HG02943 (cell line): ENCODE measurements around the gene EVL.

Experiments
- ATAC-seq: cut with Tn5 transposase; IDR thresholded peaks from one replicate; pipeline ENCODE4 v1.9.1; 2021; ENCODE audit warnings: mild to moderate bottlenecking, low read depth, moderate library complexity; ENCODE audit not compliant: unreplicated experiment

Gene EVL

DNA sequence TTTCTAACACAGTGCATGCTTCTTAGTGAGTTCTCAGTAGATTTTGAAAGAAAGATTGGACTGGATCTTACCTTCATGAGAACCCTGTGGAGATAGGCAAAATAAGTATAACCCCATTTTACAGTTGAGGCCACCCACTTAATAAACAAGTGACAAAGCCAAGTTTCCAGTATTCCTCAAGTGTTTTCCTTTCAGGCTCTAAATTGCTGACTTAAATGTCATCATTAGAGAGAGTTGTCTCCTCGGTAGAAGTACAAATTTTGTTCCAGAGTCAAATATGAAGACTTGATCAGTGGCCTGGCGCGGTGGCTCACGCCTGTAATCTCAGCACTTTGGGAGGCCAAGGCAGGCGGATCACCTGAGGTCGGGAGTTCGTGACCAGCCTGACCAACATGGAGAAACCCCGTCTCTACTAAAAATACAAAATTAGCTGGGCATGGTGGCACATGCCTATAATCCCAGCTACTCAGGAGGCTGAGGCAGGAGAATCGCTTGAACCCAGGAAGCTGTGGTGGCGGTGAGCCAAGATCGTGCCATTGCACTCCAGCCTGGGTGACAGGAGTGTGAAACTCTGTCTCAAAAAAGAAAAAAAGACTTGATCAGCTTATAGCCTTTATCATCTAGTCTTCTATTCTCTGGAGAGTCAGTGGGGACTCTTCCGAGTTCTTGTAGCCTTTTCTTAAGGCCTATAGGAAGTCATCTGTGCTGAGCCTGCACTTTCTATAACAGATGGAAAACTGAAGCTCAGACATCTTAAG lies 708 bp upstream of the EVL start:
- peak; percentile 4 for ATAC-seq

DNA sequence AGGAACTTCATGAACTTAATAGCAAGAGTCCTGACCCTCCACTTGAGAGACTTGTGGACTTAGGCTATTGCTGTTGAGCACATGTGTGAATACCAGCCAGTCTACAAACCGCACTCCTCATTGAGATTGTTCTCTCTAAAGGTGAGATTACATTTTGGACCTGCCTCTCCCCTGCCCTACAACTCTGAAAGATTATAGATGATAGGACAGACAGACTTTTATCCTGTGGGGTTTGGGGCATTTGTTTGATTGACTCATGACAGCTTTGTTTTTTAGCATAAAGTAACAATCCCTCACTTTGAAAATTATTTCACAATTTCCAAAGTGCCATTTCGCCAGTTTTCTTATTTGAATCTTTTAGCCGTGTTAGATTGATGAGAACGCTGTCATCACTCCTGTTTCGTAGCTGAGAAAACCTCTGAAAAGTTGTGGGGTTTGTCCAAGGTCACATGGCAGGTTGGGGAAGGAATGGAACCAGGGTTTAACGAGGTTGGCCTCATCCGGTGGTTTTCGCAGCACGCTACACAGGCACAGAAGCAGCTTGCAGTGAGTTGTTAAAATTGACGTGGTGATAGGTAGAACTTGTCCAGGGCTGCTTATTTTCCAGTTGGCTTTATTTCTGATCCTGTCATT lies 836 bp downstream of the EVL start:
- ATAC-seq: peak; percentile 27

DNA sequence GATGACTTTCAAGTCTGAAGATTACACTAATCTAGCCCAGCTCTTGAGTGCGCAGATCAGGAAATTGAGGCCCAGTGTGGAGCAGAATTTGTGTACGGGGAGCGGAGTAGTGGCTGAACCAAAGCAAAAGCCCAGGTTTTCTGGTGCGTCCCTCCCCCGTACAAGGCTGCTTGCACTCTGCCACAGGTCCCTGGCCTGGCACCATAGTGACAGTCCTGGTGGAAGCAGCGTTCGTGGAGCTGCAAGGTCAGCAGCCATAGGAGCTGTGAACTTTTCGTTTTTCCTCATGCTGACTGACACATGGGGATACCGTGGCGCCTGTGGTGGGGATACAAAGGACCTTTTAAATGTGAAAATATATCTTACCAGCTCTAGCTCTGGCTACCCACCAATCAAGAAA lies 1.7 kb downstream of the EVL start:
- no peak for ATAC-seq

GRCh38 chr14:100067481-100067880 lies 2.3 kb downstream of the EVL start:
- ATAC-seq: no peak

- ATAC-seq: peak; percentile 31
These were observed 3.0 kb downstream of the EVL start for GRCh38 chr14:100067971-100068959.

- no peak for ATAC-seq
These were observed 4.1 kb downstream of the EVL start for GRCh38 chr14:100069161-100069800.

DNA sequence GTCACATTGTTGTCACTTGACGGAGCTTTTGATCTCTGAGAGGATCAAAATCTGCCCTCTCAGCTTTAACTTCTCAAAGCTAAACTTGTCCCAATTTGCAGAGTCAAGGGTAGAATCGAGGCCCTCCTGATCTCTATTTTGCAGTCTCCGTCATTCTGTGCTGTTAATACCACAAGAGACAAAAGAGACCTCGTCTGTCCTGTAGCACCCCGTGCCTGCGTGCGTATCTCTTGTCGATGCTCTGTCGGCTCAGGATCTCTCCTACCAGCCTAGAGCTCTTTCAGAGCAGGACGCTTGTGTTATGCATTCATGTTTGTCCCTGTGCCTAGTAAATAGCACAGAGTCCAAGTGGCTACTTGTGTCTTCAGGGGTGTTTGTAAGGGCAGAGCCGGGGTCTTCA lies 5.1 kb downstream of the EVL start:
- ATAC-seq: no peak

GRCh38 chr14:100071545-100071944 lies 6.3 kb downstream of the EVL start:
- no peak for ATAC-seq

DNA sequence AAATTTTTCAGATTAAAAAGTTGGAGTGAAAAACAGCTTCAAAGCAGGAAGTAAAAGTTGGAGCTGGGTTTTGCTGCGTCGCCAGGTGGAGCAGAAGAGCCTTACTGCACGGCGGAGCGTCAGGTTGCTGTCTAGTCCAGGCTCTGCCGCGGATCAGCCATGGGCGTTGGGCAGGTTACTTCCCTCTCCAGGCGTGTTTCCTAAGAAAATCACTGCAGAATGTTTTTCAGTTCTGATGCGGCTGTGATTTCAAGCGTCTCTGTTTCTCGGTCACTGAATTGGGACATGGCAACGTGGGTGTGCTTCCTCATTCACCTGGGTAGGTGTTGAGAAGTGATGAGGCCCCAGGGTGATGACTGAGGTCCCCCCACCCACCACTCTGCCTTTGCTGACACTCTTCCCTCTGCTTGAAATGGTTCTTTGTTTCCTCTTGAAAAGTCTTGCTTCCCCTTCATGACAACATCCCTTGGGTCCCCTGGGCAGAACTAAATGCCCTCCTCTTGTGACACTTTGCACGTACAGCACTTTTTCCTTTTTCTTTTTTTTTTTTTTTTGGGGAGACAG lies 7.6 kb downstream of the EVL start:
- no peak for ATAC-seq

DNA sequence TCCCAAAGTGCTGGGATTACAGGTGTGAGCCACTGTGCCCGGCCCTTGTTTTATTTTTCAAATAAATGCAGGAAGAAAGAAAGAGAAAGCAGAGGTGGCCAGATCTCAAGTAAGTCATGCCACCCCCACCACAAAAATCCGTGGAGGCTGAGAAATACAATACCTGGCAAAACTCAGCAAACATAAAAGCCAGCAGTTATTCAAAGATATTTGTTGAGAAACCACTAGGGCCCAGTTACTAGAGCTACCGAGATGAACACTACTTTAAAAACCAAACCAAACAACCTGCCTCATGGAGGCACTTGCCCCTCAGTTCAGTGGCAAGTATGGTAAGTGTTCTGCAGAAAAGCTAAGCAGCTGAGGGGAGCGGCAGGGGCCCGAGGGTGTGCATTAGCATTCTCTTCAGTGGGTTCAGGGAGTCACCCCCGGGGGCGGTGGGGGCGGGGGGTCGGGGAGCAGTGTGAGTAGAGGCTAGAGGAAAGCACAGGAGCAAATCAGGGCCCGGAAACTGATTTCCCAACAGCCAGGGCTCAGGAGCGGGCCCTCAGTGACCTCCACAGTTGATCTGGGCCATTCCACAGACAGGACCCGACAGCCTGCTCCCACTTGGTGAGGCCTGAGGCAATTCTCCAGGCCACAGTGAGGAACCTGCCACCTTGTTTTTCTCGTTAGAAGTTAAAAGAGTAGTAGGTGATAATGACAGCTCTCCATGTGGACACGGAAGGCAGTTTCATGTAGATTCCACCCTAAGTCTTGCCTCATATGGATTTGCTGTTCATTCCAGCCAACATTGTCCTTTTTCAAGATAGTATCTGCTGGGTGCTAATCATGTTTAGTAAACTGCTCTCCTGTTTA lies 8.6 kb downstream of the EVL start:
- ATAC-seq: no peak

- no peak for ATAC-seq
These were observed 9.3 kb downstream of the EVL start for GRCh38 chr14:100074431-100075100.

DNA sequence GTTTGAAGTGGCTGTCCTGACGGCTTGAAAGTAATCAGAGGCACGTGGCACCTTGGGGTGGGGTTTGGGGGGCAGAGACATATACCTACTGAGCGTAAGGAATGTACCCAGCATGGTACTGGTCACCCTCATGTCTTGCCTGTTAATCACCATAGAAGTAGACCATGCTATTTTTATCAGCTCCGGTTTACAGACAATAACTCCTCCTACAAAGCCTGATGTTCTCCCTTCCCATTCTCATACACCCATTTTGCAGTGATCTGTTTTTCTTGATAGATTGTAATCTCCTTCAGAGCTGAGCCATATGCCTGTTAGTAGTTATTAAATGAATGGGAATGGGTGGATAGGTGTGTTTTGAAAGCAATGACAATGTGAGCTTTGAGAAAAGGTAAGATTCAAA lies 10.5 kb downstream of the EVL start:
- no peak for ATAC-seq

DNA sequence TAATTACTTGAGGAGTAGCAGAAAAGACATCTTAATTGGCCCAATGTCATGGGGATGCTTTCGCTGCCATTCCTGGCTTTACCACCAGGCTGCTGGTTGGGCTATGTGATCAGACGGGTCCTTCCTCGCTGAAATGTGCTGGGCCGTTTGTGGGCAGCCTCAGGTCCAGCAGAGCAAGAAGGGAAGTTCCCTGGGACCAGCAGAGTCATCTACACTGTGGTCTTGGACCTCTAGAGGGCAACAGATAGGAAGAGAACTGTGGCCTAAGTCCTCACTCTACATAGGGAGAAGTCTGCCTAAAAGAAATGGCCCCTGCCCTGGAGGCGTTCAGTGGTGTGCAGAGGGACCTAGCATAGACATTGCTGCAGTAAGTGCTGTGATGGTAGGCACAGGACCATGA lies 10.9 kb downstream of the EVL start:
- ATAC-seq: peak; percentile 33

- no peak for ATAC-seq
These were observed 11.4 kb downstream of the EVL start for GRCh38 chr14:100076606-100077005.

GRCh38 chr14:100077441-100077840 lies 12.2 kb downstream of the EVL start:
- ATAC-seq: no peak

DNA sequence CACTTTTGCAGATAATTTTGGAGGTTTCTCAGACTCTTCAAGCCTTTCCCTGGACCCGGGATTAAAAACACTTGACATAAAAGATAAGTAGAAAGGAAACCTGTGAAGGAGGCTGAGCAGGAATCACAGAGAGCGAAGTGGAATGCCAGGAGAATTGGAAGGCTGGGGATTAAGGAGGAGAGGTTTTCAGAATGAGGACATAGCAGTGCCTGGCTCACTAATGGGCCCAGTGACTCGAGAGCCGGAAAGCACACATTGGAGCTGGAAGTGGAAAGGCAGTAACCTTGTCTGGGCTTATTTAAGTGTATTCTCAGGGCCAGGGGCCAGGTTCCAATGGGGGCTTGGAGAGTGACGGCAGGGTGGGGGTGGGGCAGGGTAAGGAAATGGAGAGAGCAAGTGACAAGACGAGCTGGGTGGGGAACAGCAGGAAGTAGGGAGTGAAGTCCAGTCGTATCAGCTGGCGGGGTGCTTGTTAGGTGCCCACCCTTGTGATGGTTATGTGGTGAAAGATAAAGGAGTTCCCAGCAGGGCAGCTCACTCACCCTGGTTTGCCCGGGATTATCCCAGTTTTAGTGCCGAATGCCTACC lies 13.1 kb downstream of the EVL start:
- ATAC-seq: no peak

- ATAC-seq: peak; percentile 74
These were observed 13.9 kb downstream of the EVL start for GRCh38 chr14:100078997-100079725.

DNA sequence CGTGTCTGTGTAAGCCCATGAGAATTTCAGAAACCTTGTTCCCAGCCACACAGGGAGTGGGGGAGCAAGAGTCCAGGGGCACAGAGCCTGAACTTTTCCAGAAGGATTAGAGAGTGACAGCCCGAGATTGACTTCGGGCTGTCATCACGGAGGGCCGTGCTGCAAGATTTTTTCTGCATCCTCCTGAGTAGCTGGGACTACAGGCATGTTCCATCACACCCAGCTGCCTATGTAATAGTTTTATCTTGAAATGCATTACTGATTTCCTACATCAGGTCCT lies 14.4 kb downstream of the EVL start:
- no peak for ATAC-seq
